ENCODE results near the gene HOXC11. TPM values are rescaled to one million over a fixed set of nuclear protein-coding genes. Genes with fewer than 3 reads are reported as not detected.

HOXC11 gene
- total RNA-seq, 2 donors from 2014 or later, result not detected

DNA sequence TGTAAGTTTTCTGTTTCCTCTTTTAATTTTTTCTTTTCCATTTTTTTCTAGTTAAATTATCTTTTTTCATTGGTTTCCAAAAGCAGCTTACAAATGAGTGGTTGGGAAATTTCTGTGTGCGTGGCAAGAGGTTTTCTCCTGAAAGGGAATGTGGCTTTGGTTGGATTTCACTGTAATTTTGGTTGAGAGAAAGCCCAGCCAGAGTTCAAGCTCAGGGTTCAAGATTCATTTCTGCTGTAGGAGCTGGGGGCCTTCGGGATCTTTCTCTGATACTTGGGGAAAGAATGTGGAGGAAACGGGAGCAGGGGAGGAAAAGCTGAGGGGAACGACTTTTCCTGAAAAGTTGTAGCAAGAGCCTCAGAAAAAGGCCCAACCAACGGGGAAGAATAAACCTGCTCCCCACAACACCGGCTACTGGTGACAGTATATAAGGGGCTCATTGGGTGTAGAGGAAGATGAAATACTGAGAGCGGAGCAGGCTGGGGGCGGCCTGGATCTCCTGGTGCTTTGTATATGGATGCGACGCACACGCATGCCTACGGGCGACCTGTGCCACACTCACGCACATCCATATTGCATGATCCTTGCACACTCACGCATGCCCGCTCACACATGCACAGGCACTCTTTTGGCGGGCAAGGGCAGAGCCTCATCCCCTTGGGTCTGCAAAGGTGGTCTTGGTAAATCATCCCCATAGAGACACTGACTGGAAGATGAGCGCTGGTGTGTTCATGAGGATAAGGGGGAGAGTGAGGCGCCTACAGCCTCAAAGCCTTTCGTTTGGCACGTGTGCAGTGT, 14.0 kb downstream of the HOXC11 start:
- Histone ChIP-seq H3K36me3 (no peaks in the 10 kb centered on the region), H3K9ac (ENCODE audit: low read depth in 2 of 2, low read length in 2 of 2) (no peak overlapping the region), H3K4me1 (no peaks in the 10 kb centered on the region), H3K27ac (no peak overlapping the region), H3K4me3 (no peak overlapping the region), H3K27me3 (peaks cover 94% of the 10 kb centered on the region), H3K9me3 (no peaks in the 10 kb centered on the region)
- no peak for DNase-seq
- intact Hi-C loops (cut with DNase I), result no loop called here
- TF ChIP-seq, protein P1, sequence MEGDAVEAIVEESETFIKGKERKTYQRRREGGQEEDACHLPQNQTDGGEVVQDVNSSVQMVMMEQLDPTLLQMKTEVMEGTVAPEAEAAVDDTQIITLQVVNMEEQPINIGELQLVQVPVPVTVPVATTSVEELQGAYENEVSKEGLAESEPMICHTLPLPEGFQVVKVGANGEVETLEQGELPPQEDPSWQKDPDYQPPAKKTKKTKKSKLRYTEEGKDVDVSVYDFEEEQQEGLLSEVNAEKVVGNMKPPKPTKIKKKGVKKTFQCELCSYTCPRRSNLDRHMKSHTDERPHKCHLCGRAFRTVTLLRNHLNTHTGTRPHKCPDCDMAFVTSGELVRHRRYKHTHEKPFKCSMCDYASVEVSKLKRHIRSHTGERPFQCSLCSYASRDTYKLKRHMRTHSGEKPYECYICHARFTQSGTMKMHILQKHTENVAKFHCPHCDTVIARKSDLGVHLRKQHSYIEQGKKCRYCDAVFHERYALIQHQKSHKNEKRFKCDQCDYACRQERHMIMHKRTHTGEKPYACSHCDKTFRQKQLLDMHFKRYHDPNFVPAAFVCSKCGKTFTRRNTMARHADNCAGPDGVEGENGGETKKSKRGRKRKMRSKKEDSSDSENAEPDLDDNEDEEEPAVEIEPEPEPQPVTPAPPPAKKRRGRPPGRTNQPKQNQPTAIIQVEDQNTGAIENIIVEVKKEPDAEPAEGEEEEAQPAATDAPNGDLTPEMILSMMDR (IDR thresholded peaks at IDR 0.05), result no peak

DNA sequence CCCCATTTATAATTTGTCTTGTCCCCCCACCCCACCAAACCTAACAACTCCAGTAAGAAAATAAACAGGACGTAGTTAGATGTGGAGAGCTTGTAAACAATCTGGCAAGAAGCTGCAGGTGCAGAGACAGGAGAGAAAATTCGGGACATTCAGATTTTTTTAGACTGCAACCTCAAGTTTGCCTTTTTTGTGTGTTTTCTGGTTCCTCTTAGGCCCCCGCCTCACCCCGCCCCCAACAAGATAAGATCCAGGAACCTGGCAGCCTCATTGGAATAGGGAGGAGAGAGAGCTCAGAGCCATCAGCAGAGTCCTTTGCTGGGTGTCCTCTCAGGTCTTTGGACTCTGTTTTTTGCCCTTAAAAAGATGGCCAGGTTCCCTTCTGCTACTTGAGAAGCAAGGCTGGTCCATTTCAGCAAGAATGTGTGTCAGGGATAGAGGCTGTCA, 14.9 kb downstream of the HOXC11 start:
- H3K4me3 ChIP-seq, result no peak overlapping the region
- H3K9me3 ChIP-seq, result no peaks in the 10 kb centered on the region
- no peak overlapping the region for H3K27ac ChIP-seq
- H3K9ac ChIP-seq (ENCODE audit: low read depth in 2 of 2, low read length in 2 of 2), result no peak overlapping the region
- intact Hi-C loops (cut with DNase I), result no loop called here
- H3K36me3 ChIP-seq, result no peaks in the 10 kb centered on the region
- H3K27me3 ChIP-seq, result peaks cover 96% of the 10 kb centered on the region
- H3K4me1 ChIP-seq, result no peaks in the 10 kb centered on the region
- DNase-seq, result no peak
- TF ChIP-seq, protein P1 (IDR thresholded peaks at IDR 0.05), result no peak

DNA sequence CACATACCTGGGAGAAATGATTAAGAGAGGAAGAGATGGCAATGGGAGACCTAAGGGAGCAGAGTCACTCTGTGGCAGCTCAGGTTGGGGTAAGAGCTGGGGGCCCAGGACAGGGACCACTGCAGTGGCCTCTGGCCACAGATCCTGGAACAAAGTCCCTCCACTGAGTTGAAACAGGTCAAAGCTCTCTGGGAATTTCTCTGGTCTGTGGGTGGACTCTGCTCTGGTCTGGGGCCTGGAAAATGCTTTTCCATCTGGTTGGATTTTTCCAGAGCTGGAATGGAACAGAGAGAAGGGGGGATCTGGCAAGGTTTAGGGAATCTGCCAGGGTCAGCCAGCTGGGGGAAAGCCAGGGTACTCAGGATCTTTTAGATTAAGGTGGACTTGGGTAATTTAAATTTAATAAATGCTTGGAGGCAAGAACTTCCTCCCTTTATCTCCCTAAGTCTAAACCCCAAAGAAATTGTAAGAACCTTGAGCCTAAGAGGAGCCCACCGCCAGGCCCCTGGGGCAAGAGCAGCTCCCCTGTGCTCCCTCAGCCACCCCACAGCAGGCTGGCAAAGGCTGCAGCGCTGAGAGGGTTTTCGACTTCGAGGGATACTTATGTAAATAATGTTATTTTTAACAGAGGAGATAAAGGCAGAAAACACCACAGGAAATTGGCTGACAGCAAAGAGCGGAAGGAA, 15.8 kb downstream of the HOXC11 start:
- Histone ChIP-seq H3K27me3 (peaks cover 96% of the 10 kb centered on the region), H3K36me3 (no peaks in the 10 kb centered on the region), H3K4me1 (no peaks in the 10 kb centered on the region), H3K27ac (no peak overlapping the region), H3K9ac (ENCODE audit: low read depth in 2 of 2, low read length in 2 of 2) (no peak overlapping the region), H3K4me3 (no peak overlapping the region), H3K9me3 (no peaks in the 10 kb centered on the region)
- TF ChIP-seq, protein P1 (IDR thresholded peaks at IDR 0.05), result no peak
- intact Hi-C loops (cut with DNase I), result no loop called here
- DNase-seq, result no peak

DNA sequence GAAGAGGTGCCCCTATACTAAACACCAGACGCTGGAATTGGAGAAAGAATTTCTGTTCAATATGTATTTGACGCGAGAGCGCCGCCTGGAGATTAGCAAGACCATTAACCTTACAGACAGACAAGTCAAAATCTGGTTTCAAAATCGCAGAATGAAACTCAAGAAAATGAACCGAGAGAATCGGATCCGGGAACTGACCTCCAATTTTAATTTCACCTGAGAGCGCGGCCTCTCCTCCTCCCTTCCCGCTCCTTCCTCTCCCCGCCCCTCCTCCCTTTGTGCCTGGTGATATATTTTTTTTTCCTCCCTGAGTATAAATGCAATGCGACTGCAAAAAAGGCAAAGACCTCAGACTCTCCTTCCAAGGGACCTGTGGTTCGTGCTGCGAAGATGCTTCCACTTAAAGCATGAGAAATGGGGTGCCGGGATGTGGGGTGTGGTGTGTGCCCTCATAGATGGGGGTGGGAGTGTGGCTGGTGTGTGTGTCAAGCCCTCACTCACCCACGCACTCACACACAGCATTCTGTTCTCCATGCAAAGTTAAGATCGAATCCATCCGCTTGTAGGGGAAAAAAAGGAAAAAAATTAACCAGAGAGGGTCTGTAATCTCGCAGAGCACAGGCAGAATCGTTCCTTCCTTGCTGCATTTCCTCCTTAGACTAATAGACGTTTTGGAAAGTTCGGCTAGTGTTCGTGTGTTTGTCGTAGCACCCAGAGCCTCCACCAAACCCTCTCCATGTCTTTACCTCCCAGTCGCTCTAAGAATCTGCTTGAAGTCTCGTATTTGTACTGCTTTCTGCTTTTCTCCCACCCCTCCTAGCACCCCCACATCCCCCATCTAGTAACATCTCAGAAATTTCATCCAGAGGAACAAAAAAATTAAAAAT, 16.5 kb downstream of the HOXC11 start:
- intact Hi-C loops (cut with DNase I), result no loop called here
- no peak for DNase-seq
- TF ChIP-seq, protein P1 (IDR thresholded peaks at IDR 0.05), result no peak

More for the DNA sequence above, 16.5 kb downstream of the HOXC11 start:
- peaks cover 96% of the 10 kb centered on the region for H3K27me3 ChIP-seq
- H3K4me1 ChIP-seq, result no peaks in the 10 kb centered on the region
- H3K9me3 ChIP-seq, result no peaks in the 10 kb centered on the region
- H3K27ac ChIP-seq, result no peak overlapping the region
- no peak overlapping the region for H3K4me3 ChIP-seq
- H3K36me3 ChIP-seq, result no peaks in the 10 kb centered on the region
- no peak overlapping the region for H3K9ac ChIP-seq (ENCODE audit: low read depth in 2 of 2, low read length in 2 of 2)
